GM19324 (cell line): ENCODE results near the gene HJURP.

Experiments
- ATAC-seq: cut with Tn5 transposase; IDR thresholded peaks from one replicate; pipeline ENCODE4 v1.9.1; 2021; ENCODE audit warnings: mild to moderate bottlenecking, moderate library complexity; ENCODE audit not compliant: unreplicated experiment, low FRiP score

HJURP gene

DNA sequence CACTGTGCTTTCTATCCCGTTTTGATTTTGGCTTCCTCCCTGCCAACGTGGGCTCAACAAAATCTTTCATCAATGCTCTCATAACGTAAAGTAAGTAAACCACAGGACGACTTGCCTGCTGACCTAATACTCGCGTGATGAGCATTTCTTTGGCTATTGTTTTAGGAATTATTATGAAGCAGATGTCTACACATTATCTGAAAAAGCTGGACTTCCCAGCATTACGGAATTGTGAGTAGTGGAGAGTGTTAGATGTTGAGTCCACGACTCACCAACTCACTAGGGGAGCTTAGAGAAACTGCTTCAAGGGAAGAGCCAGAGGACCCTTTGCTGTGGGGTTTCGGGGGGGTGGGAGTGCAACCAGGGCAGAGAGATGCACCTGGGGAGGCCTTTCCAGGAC is 21.9 kb downstream of the HJURP start:
- no peak for ATAC-seq

DNA sequence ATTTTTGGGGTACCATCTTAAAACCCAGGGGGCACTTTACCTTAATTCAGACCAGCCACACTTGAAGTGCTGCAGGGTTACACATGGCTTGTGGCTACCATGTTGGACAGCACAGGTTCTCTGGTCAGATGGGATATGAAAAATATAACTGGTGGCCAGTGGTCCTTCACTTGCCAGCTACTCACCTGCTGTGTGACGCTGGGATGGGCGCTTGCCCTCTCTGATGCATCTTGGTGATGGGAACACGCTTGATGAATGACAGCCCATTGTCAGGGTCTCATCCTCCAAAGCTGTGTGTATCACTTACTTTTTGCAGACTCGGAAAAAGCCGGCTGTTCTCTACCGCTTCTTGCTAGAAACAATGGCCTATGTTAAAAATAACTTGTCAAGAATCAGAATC is 22.5 kb downstream of the HJURP start:
- no peak for ATAC-seq

- no peak for ATAC-seq
Observed at GRCh38 chr2:233831011-233831721, 23.2 kb downstream of the HJURP start.

- ATAC-seq = no peak
Observed at GRCh38 chr2:233830111-233830802, 24.1 kb downstream of the HJURP start.

DNA sequence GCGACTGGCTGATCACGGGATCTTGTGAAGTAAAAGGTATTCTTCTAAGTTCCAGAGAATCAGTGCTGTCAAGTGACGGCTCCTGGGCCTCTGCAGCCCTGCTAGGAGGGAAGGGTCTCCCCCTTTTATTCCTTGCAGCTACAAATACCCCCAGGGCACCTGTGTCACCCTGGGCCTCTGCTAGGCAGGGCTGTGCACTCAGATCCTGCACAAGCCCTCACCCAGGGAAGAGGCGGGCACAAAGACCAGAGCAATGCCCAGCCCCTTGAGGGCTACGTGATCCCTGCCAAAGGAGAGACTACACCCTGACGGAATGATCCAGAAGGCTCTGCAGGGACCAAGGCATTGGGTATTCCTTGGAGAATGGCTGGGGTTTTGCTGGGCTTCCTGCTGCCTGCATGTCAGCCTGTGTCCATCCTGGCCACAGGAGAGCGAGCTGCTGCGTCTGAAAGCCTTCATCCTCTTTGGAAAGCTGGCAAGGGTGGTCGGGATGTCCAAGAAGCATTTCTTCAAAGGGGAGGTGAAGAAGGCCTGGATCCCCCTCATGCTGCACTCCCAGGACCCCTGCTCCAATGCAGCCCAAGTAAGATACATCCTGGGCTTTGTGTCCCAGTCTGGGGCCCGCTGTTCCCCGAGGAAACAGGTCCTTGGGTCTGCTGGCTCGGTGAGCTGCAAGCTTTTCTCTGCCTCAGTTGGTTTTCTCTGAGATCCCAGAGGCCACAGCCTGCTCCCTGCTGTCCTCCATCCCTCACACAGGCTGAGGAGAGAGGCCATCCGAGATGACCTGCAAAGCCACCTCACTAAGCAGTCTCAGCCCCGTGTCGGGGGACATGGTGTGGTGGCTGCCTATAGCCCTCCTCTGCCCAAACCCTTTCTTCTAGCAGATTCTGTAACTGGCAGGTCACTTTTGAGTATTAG is 24.9 kb downstream of the HJURP start:
- ATAC-seq = no peak

DNA sequence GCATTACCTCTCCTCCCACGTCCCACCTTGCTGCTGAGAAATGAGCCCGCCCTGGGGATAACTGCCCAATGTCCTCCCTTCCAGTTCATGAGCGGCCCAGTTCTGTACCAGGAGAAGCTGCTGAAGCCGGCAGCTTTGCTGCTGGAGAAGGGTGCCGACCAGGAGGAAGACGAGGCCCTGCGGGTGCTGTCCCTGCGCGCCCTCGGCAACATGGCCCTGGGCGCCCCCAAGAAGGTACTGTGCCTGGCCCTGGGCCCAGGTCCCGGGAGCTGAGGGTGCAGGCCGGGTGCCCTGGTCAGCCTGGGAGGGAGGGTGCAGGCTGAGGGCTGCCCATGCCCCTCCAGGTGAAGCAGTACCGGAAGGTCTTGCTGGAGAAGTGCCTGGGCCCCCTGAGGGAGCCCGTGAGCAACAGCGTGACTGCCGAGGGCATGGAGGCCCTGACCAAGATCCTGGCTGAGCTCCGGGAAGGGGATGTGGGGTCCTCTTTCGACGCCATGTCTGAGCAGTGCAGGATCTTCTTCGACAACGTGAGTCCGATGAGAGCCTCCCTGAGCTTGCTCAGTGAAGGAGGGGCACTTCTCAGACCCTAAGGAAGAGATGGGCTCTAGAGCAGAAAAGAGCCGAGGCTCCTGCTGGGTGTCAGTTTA is 25.7 kb downstream of the HJURP start:
- ATAC-seq = no peak

DNA sequence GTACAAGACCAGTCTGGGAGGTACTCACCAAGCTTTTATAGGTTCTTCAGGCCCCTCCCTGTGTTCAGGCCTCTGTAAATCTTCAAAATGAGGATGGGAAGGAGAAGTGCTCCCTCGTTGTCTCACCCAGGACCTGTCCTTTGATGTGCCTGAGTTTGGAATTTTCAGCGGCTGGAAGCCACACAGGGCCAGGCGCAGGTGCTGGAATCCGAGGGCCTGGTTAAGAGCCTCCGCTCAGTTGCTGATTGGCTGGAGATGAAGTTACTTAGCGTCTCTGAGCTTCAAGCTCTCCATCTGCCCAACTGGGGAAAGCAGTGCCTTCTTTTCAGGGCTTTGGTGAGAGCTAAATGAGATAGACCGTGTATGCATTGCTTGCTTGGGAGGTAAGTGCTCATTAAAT is 30.0 kb downstream of the HJURP start:
- no peak for ATAC-seq

DNA sequence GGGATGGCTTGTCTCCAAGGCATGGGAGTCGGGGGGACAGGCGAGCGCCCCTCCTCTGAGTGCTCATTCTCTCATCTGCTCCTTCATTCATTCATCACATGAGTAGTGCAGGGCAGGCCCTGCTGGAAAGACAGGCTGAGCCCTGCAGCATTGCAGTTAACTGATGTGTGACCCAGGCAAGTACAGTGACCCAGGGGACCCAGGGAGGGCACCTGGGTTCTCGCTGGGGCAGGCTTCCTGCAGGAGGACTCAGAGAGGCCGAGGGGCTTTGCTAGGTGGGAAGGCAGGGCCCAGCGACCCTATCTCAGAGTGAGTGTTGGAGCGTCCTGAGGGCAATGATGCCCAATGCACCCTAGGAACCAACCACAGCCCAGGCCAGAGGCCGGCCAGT is 30.6 kb downstream of the HJURP start:
- ATAC-seq = no peak

GRCh38 chr2:233822781-233823730 is 31.3 kb downstream of the HJURP start:
- no peak for ATAC-seq

- ATAC-seq = no peak
Observed at GRCh38 chr2:233822101-233822771, 32.1 kb downstream of the HJURP start.

- no peak for ATAC-seq
Observed at GRCh38 chr2:233821709-233822100, 32.6 kb downstream of the HJURP start.

DNA sequence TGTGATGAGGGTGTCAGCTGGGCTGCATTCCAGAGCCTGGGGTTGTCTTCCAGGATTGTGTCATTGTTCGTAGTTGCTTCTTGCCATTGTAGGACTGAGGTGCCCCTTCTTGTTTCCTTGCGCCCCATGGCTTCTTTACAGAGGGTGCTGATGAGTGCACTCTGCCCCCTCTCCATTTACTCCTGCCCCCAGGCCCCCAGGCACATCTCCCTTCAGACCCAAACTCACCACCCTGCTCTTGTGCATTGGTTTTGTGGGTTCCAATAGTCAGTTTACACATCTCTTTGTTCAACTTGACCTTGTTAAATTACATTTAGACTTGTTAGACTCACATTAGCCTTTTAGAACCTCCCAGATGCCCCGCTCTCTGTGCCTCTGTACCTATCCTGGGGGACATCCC is 33.1 kb downstream of the HJURP start:
- ATAC-seq = no peak

- ATAC-seq = no peak
Observed at GRCh38 chr2:233820774-233821105, 33.6 kb downstream of the HJURP start.

DNA sequence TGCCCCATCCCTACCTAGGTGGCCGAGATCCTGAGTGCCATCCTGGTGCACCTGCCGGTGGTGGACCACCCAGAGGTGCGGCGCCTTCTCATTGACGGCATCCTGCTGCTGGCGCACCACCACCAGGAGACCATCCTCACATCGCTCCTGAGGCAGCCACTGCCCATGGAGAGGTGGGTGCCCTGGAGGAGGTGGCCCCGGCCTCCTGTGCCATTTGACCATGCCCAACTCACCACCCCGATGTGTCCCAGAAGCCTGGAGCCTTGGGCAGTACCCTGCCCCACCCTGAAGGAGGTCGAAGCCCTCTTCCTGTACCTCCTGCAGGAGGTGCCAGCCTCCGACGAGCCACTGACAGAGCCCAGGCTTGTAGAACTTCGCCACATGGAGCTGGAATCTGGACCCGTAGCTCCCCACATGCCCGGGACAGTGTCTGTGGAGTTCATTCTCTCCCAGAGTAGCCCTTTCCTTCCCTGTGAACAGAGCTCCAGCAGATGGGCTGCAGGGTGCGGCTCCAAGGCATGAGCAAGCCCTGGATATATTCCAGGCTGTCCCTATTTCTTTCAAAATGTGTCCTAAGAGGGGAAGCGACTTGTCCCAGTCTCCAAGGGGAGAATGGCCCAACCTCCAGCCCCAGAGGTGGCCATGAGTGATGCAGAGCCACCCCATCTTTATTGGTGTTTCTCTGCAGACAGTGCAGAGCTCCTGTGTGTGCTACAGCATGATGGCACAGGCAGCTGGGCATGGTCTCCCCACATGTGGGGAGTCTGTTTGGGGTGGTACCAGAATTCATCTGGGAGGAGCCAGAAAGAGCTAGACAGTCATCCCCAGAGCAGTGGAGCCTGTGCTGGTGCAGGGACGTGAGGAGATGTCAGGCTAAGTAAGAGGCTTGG is 34.2 kb downstream of the HJURP start:
- ATAC-seq = no peak

DNA sequence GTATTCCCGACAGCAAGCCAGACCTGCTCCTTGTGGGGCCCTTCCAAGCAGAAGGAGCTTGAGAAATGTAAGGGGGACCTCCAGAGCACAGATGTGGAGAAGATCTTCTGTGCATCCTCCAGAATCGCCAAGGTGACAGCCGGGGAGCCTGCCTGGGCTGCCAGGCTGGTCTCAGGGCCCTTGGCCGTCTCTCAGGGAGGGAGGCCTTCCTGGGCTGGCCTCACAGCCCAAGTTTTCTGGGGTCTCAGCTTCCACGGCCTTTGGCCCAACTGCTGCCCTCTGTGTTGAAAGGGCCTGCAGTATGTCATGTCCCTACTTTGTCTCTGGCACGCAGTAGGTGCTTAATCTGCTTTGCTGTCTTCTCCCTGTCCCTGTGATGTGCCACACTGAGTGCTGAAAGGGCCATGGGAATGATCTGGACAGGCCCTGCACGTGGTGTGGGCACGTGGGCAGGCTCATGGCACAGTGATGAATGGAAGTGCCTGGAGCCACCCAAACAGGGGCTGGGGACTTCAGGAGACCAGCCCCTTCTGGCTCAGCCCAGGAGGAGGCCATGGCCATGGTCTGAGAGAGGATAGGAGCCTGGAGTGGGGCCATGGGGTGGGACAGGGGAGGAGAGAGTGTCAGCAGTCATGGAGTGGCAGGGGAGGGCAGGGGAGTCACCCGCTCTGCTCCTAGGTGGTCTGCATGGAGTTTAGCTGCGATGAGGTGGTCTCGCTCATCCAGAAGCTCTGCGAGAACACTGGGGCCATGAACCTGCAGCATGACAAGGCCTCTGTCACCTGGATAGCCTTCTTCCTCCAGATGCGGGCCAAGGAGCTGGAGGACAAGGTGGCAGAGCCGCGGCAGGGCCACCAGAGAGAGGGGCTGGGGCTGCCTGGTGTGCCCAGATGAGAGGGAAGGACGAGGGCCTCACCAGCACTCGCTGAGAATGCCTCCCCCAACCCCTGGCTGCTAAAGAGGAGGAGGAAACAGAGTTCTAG is 35.4 kb downstream of the HJURP start:
- no peak for ATAC-seq

DNA sequence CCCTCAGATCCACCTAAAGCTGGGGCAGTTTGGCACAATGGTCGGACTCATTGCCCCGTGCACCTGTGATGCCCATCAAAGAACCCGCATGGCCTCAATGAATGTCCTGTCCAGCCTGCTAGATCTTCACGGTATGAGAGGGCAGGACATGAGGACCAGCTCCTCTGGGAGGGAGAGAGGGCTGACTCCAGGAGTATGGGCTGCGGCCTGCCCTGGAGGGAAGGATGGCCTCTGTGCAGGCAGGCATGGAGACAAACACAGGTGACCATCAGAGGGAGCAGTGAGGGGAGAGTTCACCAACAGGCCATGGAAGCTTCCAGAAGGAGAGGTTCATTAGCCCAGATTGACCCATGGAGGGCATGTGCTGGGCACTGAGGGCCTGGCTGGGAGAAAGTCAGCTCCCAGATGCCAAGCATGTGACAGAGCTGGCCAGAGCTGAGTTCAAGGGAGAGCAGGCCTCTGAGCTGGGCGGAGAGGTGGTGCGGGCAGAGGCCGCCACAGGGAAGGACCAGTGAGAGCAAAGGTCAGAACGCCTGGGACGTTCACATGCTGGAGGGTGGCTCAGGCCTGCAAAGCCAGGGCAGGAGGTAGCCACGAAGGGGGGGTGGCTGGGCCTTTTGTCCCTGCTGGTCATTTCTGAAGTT is 36.2 kb downstream of the HJURP start:
- no peak for ATAC-seq
